Left ventricle myocardium inferior (tissue), 1 donor: Measurements from ENCODE around the gene PTPRM. TPM values are rescaled to one million over a fixed set of nuclear protein-coding genes. Genes with fewer than 3 reads are reported as not detected.

Experiments used
- DNase-seq: peaks from one replicate; pipeline ENCODE4 v3.0.0-alpha.2; 2020
- H3K27ac ChIP-seq: fragments of 200-600 bp; replicated peaks from 2 replicates; pipeline ENCODE4 v1.8.0; 2021
- H3K27me3 ChIP-seq: fragments of 200-600 bp; 2 replicates; pipeline ENCODE4 v1.8.0; 2021; ENCODE audit warnings: low read depth
- H3K36me3 ChIP-seq: fragments of 200-600 bp; 2 replicates; pipeline ENCODE4 v1.8.0; 2021
- H3K4me1 ChIP-seq: fragments of 200-600 bp; 2 replicates; pipeline ENCODE4 v1.8.0; 2021
- H3K4me3 ChIP-seq: fragments of 200-600 bp; 2 replicates; pipeline ENCODE4 v1.8.0; 2021; ENCODE audit warnings: mild to moderate bottlenecking, moderate library complexity
- H3K9me3 ChIP-seq: fragments of 200-600 bp; replicated peaks from 2 replicates; pipeline ENCODE4 v1.8.0; 2021
- CTCF ChIP-seq: fragments of 200-600 bp; IDR thresholded peaks from 2 replicates; pipeline ENCODE4 v1.8.0; 2021; ENCODE audit warnings: antibody characterized with exemption, mild to moderate bottlenecking, borderline replicate concordance
- intact Hi-C: fragments of 100-400 bp; cut with micrococcal nuclease; formaldehyde crosslinking; loops from one replicate; pipeline ENCODE4 v1.11.0; 2022
- total RNA-seq: library from RNA; stranded (reverse); fragmentation: NEBNext Ultra II Directional; extraction: Animal tissue kit (Norgen Biotek cat#: 25700); gene quantifications from one replicate; pipeline ENCODE4 v1.2.1, GENCODE V29; 2021
- donor health status: DM: no; HTN: yes; CAD: no; lungs with severe emphysema.

Gene PTPRM
- total RNA-seq, 1 donor from 2014 or later = 132 TPM

- Histone ChIP-seq H3K27me3 (no peaks in the 10 kb centered on the region), H3K36me3 (no peaks in the 10 kb centered on the region), H3K9me3 (no peaks in the 10 kb centered on the region), H3K4me1 (peaks cover 15% of the 10 kb centered on the region), H3K4me3 (no peak overlapping the region), H3K27ac (no peak overlapping the region)
- no peak for TF ChIP-seq CTCF
- intact Hi-C loops = no loop called here
- no peak for DNase-seq
Observed at GRCh38 chr18:8455661-8456614, 888.8 kb downstream of the PTPRM start.
